Glutamatergic neuron (in vitro differentiated cells): ENCODE results near the gene LRRC2. TPM values are rescaled to one million over a fixed set of nuclear protein-coding genes. Genes with fewer than 3 reads are reported as not detected.

Experiments used
- DNase-seq: peaks from one replicate; pipeline ENCODE4 v3.0.0; 2022
- H3K27ac Mint-ChIP-seq: one replicate; pipeline ENCODE4 v1.8.0; 2020; ENCODE audit warnings: mild to moderate bottlenecking, mixed read lengths, inconsistent platforms; ENCODE audit not compliant: unreplicated experiment
- H3K27me3 Mint-ChIP-seq: one replicate; pipeline ENCODE4 v1.8.0; 2020; ENCODE audit warnings: mild to moderate bottlenecking, moderate library complexity, mixed read lengths, inconsistent platforms; ENCODE audit not compliant: unreplicated experiment
- H3K36me3 Mint-ChIP-seq: one replicate; pipeline ENCODE4 v1.8.0; 2020; ENCODE audit warnings: mild to moderate bottlenecking, mixed read lengths, inconsistent platforms; ENCODE audit not compliant: unreplicated experiment
- H3K4me1 Mint-ChIP-seq: one replicate; pipeline ENCODE4 v1.8.0; 2020; ENCODE audit warnings: mild to moderate bottlenecking, low read depth, mixed read lengths, inconsistent platforms; ENCODE audit not compliant: unreplicated experiment
- H3K4me3 Mint-ChIP-seq: one replicate; pipeline ENCODE4 v1.8.0; 2020; ENCODE audit warnings: mild to moderate bottlenecking, mixed read lengths, inconsistent platforms; ENCODE audit not compliant: unreplicated experiment
- H3K9me3 Mint-ChIP-seq: one replicate; pipeline ENCODE4 v1.8.0; 2020; ENCODE audit warnings: mild to moderate bottlenecking, moderate library complexity, mixed read lengths, inconsistent platforms; ENCODE audit not compliant: unreplicated experiment
- CTCF ChIP-seq: fragments of 200-600 bp; sonication (generic); IDR thresholded peaks from one replicate; pipeline ENCODE4 v1.5.0; 2021; ENCODE audit not compliant: partially characterized antibody, unreplicated experiment
- total RNA-seq: library from RNA; stranded (reverse); fragmentation: NEBNext Ultra II Directional; extraction: Animal tissue kit (Norgen Biotek cat#: 25700); gene quantifications from one replicate; pipeline ENCODE4 v1.2.1, GENCODE V29; 2021; ENCODE audit not compliant: unreplicated experiment

The LRRC2 gene
- total RNA-seq, 1 donor from 2014 or later: not detected

GRCh38 chr3:46467562-46467961, 98.5 kb downstream of the LRRC2 start:
- Mint-ChIP-seq H3K4me3 (no peak overlapping the region), H3K36me3 (no peaks in the 10 kb centered on the region), H3K9me3 (peaks cover 4% of the 10 kb centered on the region), H3K27me3 (peaks cover 4% of the 10 kb centered on the region), H3K4me1 (peaks cover 5% of the 10 kb centered on the region), H3K27ac (no peak overlapping the region)
- DNase-seq: no peak
- no peak for TF ChIP-seq CTCF

GRCh38 chr3:46466871-46467403, 99.2 kb downstream of the LRRC2 start:
- peaks cover 4% of the 10 kb centered on the region for H3K9me3 Mint-ChIP-seq
- DNase-seq: no peak
- H3K27ac Mint-ChIP-seq: no peak overlapping the region
- peaks cover 5% of the 10 kb centered on the region for H3K4me1 Mint-ChIP-seq
- H3K4me3 Mint-ChIP-seq: no peak overlapping the region
- peaks cover 4% of the 10 kb centered on the region for H3K27me3 Mint-ChIP-seq
- no peaks in the 10 kb centered on the region for H3K36me3 Mint-ChIP-seq
- TF ChIP-seq CTCF: no peak

- no peak overlapping the region for H3K27ac Mint-ChIP-seq
- peaks cover 5% of the 10 kb centered on the region for H3K4me1 Mint-ChIP-seq
- H3K27me3 Mint-ChIP-seq: peaks cover 4% of the 10 kb centered on the region
- H3K4me3 Mint-ChIP-seq: no peak overlapping the region
- TF ChIP-seq CTCF: no peak
- H3K9me3 Mint-ChIP-seq: peaks cover 4% of the 10 kb centered on the region
- no peak for DNase-seq
- H3K36me3 Mint-ChIP-seq: peaks cover 3% of the 10 kb centered on the region
Observed at GRCh38 chr3:46466273-46466672, 99.8 kb downstream of the LRRC2 start.

Other genes starting within 250 kb of the LRRC2 start
- not detected for gene CCR2, start 212.2 kb downstream of the LRRC2 start, total RNA-seq
- gene CCR5, start 195.4 kb downstream of the LRRC2 start, total RNA-seq: not detected
- gene CCRL2, start 159.0 kb downstream of the LRRC2 start, total RNA-seq: not detected
- not detected for gene LTF, start 101.4 kb downstream of the LRRC2 start, total RNA-seq
- not detected for gene RTP3, start 68.3 kb downstream of the LRRC2 start, total RNA-seq
- gene FAM240A, start 46.2 kb upstream of the LRRC2 start, total RNA-seq: not detected
- gene ALS2CL, start 127.4 kb upstream of the LRRC2 start, total RNA-seq: 0.51 TPM
- not detected for gene TMIE, start 135.1 kb upstream of the LRRC2 start, total RNA-seq
- gene PRSS50, start 151.6 kb upstream of the LRRC2 start, total RNA-seq: not detected